Ovary (tissue), 3 donors: ENCODE measurements around the gene POM121L2.

ENCODE experiments used
- CTCF ChIP-seq, 3 donors: fragments of 450-650 bp in 2 of 3; fragments of 200-600 bp in 1 of 3; IDR thresholded peaks; one replicate each; pipeline versions ENCODE4 v1.5.1 to v1.8.0; 2016 to 2022; ENCODE audit warnings: antibody characterized with exemption in 3 of 3, mild to moderate bottlenecking in 1 of 3
- EP300 ChIP-seq: sonication (generic); formaldehyde crosslinking; IDR thresholded peaks from one replicate; pipeline ENCODE4 v1.6.1; 2017; ENCODE audit warnings: antibody characterized with exemption
- POLR2A ChIP-seq: fragments of 450-650 bp; IDR thresholded peaks from one replicate; pipeline ENCODE4 v1.6.1; 2017; ENCODE audit warnings: antibody characterized with exemption, mild to moderate bottlenecking, moderate library complexity
- donor health status: DM: no; HTN: no; CAD: no.

DNA sequence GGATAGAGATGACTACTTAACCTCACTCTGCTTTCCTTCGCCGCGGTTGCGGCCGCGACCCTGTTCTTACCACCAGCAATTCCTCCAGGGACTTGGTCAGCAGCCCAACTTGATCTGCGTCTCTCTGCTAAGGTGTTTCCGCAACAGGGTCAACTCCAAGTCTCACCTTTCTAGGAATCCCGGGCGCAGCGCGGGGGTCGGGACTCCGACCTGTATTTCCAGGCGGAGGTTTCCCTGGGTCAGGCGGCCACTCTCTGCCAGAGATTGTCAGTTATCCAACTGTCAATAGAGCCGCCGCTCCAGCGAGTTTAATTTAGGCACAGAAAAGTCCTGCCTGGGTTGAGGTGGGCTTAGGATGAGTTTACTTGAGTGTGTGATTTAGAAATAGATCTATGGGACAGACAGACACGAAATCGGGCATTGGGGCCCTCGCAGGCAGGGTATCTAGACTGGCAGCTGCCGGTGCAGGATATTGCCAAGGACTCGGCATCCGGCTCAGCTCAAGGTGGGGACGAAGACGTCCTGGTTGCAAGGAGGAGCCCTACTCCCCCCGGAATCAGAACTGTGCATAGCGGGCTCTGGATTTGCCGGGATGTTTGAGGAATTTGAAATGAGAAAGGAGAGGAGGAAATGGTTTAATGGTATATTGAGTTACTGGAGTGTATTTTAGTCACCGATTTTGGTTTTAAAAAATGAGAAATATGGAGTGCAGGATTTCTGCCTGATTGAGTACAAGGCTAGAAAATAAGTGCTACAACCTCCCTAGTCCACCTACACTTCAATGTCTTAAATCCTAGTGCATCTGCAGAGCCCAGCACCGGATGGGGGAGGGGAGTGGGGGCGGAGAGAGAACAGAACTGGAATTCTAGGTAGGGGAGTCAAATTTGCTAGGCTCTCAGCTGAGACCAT, 23.7 kb downstream of the POM121L2 start:
- TF ChIP-seq CTCF (IDR thresholded peaks at IDR 0.05) (no peak), EP300 (no peak), POLR2A (no peak)
